HG03175 (cell line): ENCODE data around the gene SLC38A3.

ENCODE experiments used
- ATAC-seq: cut with Tn5 transposase; IDR thresholded peaks from one replicate; pipeline ENCODE4 v1.9.1; 2021; ENCODE audit warnings: mild to moderate bottlenecking, moderate library complexity; ENCODE audit not compliant: unreplicated experiment

The SLC38A3 gene

GRCh38 chr3:50204804-50205412, at the start of gene SLC38A3:
TSS of gene SLC38A3 (plus strand) at chr3:50205271. CDS start at chr3:50214200, 8,929 bp downstream.
- no peak for ATAC-seq

DNA sequence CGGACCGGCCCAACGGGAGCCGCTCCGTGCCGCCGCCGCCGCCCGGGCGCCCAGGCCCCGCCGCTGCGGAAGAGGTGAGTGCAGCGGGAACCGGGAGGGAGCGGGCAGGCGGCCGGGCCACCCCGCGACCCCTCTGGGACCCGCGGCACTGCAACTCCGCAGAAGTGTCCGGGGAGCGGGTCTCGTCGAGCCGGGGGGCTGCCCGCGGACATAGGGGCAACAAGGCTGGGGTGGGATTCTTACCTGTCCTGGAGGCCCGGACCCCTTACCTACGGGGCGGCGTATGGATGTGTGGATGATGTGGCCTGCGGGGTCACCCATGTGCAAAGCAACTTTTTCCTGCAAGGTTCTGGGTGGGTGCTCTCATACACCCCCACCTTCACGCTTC, 49.6 kb upstream of the SLC38A3 start:
- no peak for ATAC-seq

DNA sequence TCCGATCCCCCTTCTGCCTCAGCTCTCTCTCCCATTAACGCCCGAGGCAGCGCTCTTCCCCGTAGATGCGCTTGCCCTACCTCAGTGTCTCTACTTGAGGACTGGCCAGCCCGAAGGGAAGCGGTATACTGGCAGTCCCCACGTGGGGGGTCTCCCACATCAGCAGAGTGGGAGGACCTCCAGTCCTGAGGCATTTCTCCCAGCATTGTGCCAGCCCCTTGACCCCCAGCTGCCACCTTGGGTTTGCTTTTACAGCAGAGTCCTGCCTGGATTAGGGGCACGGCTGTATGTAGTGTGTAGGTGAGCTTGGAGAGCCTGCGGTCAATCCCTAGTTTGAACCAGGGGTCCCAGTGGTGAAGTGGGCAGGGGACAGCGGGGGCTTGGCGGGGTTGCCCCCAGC, 49.2 kb upstream of the SLC38A3 start:
- no peak for ATAC-seq

- ATAC-seq, result no peak
Measured at GRCh38 chr3:50156549-50157493, 48.2 kb upstream of the SLC38A3 start.

- no peak for ATAC-seq
Measured at GRCh38 chr3:50157827-50158529, 47.1 kb upstream of the SLC38A3 start.

DNA sequence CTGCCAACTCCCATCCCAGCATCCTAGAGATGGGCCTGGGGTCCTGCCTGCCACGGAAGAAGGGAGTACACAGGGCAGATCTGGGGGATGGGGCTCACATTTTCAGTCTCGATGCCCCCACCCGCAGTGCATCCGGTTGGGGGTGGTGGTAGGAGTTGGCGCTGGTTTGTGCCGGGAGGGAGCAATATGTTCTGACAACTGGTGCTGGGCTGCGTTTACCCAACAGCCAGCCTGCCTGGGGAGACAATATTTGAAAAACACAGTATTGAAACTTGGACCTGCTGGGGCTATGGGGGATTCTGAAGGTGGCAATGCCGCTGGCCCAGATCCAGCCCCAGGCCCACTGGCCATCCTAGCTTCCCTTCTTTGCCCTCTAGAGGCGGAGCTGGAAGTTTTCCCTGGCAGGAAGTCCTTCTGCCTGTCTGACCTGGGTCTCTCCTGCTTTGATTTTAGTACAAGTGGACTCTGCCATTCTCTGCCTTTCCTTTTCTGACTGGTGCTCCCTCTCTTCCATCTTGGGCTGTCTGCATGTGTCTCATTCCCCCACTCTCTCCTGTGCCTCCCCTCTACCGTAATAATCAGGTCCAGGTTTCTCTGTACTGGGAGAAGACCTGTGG, 46.4 kb upstream of the SLC38A3 start:
- ATAC-seq, result no peak

GRCh38 chr3:50160561-50160983, 44.5 kb upstream of the SLC38A3 start:
- no peak for ATAC-seq

DNA sequence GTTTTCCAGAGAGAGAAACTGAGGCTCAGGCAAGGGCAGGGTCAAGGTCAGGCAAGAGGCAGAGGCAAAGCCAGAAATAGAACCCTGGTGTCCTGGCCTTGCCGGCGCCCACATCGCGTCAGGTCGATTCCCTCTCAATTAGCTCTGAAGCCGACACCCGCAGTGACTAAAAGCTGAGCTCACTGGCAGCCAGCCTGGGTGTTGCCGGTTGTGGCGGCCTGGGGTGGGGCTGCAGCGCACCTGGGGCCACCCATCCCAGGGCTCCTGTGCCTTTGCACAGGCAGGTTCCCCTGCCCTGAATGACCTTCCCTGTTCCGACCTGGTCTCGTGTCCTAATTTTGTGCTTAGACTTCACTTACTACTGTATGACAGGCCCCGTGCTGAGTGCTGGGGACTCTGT, 43.8 kb upstream of the SLC38A3 start:
- no peak for ATAC-seq

GRCh38 chr3:50162034-50162883, 42.8 kb upstream of the SLC38A3 start:
- ATAC-seq, result no peak

GRCh38 chr3:50163572-50164455, 41.3 kb upstream of the SLC38A3 start:
- ATAC-seq, result no peak

DNA sequence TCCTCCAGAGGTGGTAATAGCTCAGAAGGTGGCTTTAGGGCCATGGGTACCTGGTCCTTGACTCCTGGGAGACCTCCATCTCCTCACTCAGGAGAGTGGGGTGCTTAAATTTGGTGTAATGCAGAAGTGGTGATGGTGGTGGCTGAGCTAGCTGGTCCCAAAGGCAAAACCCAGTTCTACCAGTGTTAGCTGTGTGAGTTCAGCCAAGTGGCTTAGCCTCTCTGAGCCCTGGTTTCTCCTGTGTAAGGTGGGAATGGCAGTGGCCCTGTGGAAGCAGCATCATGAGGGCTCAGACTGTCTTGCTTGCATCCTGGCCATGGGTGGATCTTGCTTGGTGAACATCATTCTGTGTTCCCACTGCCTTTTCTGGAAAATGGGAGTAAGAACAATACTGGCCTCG, 40.6 kb upstream of the SLC38A3 start:
- no peak for ATAC-seq

DNA sequence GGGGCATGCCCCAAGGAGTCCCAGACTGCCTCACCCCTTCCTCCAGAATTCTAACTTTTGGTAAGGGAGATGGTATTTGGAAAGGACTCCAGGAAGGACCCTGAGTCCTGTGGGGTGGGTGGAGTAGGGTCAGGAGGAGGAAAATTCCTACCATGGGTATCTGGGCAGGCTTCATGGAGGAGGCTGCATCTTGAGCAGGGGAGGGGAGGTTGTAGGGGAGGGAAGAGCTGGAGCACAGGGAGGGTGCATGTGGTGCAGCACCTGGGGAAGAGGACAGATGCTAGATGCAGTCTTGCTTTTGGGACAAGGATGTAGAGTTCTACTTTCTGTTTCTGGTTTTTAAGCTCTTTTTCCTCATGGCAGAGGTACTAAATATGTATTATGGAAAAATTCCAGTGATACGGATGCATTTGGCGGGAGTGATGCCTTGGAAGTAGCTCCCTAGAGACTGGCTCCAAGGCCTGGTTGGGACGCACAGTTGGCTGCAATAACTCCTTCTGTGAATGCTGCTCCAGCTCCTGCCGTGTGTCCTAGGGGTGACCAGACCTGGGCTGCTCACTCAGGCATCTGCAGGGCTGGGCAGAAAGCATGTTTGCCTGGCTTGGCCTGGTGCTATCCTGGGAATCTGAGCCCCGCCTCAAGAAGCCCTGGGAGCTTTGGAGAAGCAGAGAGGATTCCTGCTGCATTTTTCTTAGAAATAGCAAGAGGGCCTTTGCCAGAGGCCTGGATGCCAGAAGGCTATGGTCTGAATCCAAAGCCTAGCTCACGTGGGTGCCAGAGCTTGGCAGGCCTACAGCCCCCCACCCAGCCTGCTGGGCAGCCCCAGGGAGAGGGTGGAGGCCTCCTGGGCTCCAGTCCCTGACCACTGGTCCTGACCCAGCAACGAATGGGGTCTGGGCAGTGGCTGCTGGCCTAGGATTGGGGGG, 39.8 kb upstream of the SLC38A3 start:
- ATAC-seq, result no peak

GRCh38 chr3:50165910-50166538, 39.0 kb upstream of the SLC38A3 start:
- no peak for ATAC-seq

- no peak for ATAC-seq
Measured at GRCh38 chr3:50166620-50167019, 38.5 kb upstream of the SLC38A3 start.

- ATAC-seq, result no peak
Measured at GRCh38 chr3:50167069-50167840, 37.8 kb upstream of the SLC38A3 start.

DNA sequence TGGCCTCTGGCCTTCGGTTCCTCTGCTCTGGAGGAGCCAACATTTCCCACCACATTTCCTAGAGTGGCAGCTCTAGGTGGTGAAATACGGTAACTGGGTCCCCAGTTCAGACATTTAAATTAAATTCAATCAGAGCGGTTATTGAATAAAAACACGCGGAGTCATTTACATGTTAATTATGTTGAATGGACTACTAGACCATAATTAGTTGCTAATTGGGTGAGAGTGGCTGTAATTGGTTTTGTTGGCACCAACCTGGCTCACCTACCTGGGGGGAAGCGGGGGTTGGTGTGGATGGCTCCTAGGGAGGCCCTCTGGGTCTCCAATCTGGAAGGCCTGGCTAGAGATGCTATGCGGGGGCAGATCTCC, 37.2 kb upstream of the SLC38A3 start:
- no peak for ATAC-seq

DNA sequence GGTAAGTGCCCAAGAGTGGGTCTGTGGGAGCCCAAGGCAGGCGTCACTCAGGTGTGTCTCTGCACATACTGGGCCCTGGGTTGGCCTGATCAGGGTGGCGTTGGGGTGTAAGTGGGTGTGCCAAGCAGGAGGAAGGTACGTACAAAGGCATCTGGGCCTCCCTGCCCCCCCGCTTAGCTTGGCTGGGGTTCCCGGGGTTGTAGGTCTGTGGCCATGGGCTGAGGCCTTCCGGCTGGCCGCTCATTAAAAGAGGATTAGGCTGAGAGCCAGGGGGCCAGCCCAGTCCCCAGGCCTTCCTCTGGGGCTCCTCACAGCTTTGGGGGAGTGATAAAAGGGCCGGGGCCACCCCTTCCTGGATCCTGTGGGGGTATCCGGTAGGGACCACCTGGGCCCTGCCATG, 36.7 kb upstream of the SLC38A3 start:
- no peak for ATAC-seq
